ENCODE measurements around the gene SLA2. TPM values are rescaled to one million over a fixed set of nuclear protein-coding genes. Genes with fewer than 3 reads are reported as not detected.
"Not testable (repeated sequence)": the region's sequence is repeated elsewhere in the genome, so short reads cannot be mapped to it uniquely, and the experiment has no call there.

The SLA2 gene
- total RNA-seq, 1 donor from 2014 or later = 0.30 TPM

GRCh38 chr20:36620917-36621316, 25.1 kb downstream of the SLA2 start:
- DNase-seq (ENCODE audit: missing footprints) = no peak
- intact Hi-C loops (cut with DNase I) = no loop called here

GRCh38 chr20:36614781-36615557, 31.0 kb downstream of the SLA2 start:
- no peak for DNase-seq (ENCODE audit: missing footprints)
- intact Hi-C loops (cut with DNase I) = loop anchor here (5.0 kb wide), 1 partner anchor 272 kb away; no protein-coding TSS in a partner anchor
- peak; percentile 38 for ATAC-seq

More at GRCh38 chr20:36620917-36621316, 25.1 kb downstream of the SLA2 start:
- ATAC-seq = no peak

DNA sequence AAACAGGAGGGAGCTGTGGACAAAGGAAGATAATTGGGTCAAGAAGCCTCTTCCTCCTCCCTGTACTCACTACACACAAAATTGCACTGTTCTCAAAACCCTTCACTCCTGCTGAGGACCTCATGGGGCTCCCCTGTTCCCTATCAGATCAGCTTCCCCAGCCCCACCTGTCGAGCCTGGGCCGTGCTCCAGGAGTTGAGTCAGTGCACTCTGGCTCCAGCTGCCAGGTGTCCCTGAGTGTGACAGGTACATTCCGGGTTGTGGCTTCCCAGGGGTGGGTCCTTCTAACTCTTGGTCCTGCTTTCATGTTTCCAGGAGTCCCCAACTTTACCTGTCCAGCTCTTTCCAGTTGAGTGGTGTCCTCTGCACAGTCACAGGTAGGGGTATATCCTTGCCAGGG, 32.0 kb downstream of the SLA2 start:
- DNase-seq (ENCODE audit: missing footprints) = no peak
- ATAC-seq = no peak
- intact Hi-C loops (cut with DNase I) = loop anchor here (5.0 kb wide), 1 partner anchor 273 kb away; no protein-coding TSS in a partner anchor

- DNase-seq (ENCODE audit: missing footprints) (no peak), ATAC-seq (no peak)
- intact Hi-C loops (cut with DNase I) = loop anchor here (5.0 kb wide), 1 partner anchor 276 kb away; no protein-coding TSS in a partner anchor
These were observed 34.4 kb downstream of the SLA2 start for GRCh38 chr20:36611625-36612024.

- intact Hi-C loops (cut with DNase I) = loop anchor here (5.0 to 10.0 kb wide), 5 partner anchors 36 to 394 kb away; partner anchors contain the start of genes MYL9 and TGIF2
- ATAC-seq; DNase-seq (ENCODE audit: missing footprints): not testable (repeated sequence)
These were observed 37.6 kb downstream of the SLA2 start for GRCh38 chr20:36608388-36608728.

GRCh38 chr20:36607586-36608387, 38.2 kb downstream of the SLA2 start:
- intact Hi-C loops (cut with DNase I) = loop anchor here (5.0 to 10.0 kb wide), 5 partner anchors 35 to 393 kb away; partner anchors contain the start of genes MYL9 and TGIF2
- ATAC-seq (no peak), DNase-seq (ENCODE audit: missing footprints) (no peak)

DNA sequence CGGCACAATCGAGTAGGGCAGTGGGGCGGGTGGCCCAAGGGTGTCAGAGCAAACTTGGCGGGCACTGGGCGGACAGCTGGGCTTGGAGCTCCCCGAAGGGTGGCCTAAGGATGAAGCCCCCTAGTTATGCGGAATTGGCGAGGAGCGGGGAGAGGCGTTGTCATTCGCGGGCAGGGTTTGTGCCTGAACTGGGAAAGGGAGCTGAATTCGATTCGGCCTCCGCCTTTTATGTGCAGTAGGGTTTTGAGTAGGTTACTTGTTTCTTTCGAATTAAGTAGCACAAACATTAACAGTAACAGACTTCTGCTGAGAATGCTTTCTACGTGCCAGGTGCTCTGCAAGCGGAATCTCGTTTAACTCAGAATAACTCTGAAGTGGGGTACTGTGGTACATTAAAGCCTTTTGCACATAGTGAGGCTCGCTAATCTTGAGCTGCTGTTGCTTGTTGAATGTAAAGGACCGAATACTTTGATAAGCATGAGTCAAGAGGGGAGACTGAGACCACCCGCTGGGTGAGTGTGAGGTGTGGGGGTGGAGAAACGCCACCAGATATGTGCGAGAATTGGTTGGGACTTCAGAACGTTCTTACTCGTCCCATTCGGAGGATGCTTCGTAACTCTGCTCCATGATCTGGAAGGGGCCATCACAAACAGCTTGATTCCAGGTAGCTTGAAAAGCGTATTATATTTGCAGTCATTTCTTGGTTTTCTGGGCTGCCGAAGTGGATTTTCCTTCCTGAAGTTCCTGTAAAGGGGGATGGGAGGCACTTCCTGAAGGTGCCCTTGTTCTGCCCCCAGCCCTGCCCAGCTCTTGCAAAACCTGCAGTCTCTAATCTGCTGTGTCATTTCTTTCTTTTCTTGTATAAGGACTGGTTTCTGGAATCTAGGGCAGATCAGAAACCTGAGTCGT, 39.6 kb downstream of the SLA2 start:
- ATAC-seq (no peak), DNase-seq (ENCODE audit: missing footprints) (peak; percentile 74)
- intact Hi-C loops (cut with DNase I) = loop anchor here (5.0 to 10.0 kb wide), 5 partner anchors 34 to 392 kb away; partner anchors contain the start of genes MYL9 and TGIF2

DNA sequence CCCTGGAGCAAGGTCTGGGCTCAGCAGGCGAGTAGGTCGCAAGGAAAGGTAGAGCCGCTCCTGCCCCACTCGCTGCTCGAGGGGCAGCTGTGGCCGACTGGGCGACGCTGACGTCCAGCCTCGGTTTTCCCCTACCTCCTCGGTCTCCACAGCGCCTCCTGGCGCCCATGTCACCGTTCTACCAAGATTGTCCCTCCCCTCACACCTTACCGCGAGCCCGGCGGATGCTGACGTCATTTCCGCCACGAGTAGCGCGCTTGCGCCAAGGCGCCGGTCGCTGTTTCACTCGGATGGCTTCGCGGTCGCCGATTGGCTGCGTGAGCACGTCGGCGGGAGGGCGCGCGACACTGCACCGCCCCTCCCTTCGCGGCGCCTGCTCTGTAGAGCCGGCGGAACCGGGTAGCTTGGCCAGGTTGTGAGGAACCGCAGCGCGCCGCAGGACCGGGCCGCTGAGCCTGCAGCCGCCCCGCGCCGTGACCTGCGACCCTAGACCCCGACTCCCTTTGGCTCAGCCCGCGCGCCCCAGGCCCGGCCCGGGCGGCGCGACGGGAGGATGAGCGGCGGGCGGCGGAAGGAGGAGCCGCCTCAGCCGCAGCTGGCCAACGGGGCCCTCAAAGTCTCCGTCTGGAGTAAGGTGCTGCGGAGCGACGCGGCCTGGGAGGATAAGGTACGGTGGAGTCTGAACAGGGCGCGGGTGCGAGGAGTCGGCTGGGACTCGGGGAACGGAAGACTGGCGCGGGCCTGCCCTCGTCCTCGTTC, 40.4 kb downstream of the SLA2 start, which contains the start of gene RAB5IF:
RAB5IF (plus strand) TSS at position 381 of the 759 bp plus-strand sequence; CDS start at position 554, 173 bp downstream.
- peak; percentile 99 for DNase-seq (ENCODE audit: missing footprints)
- intact Hi-C loops (cut with DNase I) = loop anchor here (2.0 to 10.0 kb wide), 6 partner anchors 33 to 391 kb away; partner anchors contain the start of genes MYL9 and TGIF2
- ATAC-seq = peak; percentile 97

DNA sequence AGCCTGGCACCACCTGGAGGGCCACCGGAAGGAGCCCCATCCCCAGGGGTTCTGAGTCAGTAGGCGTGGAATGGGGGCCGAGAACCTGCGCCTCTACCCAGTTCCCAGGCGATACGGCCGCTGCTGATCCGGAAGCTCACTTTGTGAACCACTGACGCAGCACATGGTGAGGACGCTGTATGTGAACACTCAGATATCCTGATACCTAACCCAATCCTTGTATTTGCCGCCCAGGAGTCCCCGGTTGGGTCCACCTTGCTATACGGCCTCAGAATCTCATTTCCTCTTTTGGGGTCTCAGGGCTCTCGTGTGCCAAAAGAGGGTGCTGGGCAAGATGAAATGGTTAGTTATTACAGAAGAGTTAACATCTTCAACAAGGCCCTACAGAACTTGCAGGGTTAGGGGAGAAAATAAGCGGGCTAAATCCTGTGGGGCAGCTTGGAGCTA, 41.0 kb downstream of the SLA2 start:
- no peak for DNase-seq (ENCODE audit: missing footprints)
- no peak for ATAC-seq
- intact Hi-C loops (cut with DNase I) = loop anchor here (2.0 to 10.0 kb wide), 6 partner anchors 33 to 390 kb away; partner anchors contain the start of genes MYL9 and TGIF2

DNA sequence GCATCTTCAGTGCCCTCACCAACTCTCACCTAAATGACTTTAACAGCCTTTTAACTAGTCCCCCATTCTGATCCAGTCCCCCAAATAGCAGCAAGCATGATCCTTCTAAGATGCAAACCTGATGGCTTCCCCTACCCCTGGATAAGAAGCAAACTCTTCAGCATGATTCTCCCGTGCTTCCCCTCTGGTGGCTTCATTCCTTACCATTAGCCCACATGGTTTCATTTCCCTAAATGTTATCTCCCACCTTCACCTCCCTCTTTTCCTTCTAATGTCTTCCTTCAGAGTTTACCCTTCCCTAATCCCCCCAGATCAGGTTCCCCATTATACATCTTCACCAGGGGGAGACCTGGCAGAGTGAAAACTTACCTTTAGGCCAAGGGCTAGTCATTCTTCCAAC, 44.5 kb downstream of the SLA2 start:
- DNase-seq (ENCODE audit: missing footprints) = no peak

GRCh38 chr20:36599912-36600345, 46.1 kb downstream of the SLA2 start:
- intact Hi-C loops (cut with DNase I) = loop anchor here (10.0 kb wide), 3 partner anchors 135 to 385 kb away; a partner anchor contains a TSS
- DNase-seq (ENCODE audit: missing footprints) = no peak
- no peak for ATAC-seq

More for the DNA sequence above, 44.5 kb downstream of the SLA2 start:
- intact Hi-C loops (cut with DNase I) = loop anchor here (10.0 kb wide), 3 partner anchors 137 to 387 kb away; a partner anchor contains a TSS
- no peak for ATAC-seq

- intact Hi-C loops (cut with DNase I) = loop anchor here (5.0 kb wide), 1 partner anchor 36 kb away; no protein-coding TSS in a partner anchor
- ATAC-seq (no peak), DNase-seq (ENCODE audit: missing footprints) (no peak)
These were observed 52.6 kb downstream of the SLA2 start for GRCh38 chr20:36593347-36593929.

DNA sequence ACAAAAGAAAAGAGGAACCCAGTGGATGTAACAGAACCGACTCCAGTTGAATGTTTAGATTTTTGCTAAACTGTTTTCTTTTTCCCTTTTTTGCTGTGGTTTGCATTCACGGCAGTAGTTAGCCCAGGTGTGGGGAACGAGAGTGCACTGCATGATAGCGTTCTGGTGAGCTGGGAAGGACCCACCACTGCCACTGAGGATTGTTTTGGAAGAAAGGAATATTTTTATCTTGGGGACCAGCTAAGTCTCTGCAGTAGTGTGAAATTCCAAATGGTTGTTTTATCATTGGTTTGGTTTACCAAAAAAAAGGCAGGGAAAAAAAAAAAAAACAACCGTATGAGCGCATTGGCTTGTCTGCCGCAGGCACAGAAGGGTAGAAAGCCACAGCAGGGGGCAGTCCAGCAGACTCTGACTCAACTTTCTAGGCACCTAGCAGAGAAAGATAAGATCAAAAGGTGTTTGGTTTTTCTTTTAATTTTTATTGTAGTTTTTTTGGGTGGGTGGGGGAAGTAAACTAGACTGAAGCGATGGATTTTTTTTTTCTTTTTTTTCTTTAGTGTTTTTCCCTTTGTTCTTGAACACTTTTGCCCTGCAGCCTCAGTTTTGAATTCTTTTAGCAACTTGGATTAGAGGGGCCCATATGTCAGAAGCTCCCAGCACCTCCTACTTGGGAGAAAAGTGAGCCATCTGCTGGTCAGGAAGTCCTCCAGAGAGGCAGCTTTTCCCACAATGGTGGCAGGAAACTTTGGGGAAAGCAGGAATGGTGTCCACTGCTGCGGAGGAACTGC, 53.9 kb downstream of the SLA2 start:
- ATAC-seq = no peak
- intact Hi-C loops (cut with DNase I) = loop anchor here (5.0 kb wide), 1 partner anchor 35 kb away; no protein-coding TSS in a partner anchor
- DNase-seq (ENCODE audit: missing footprints) = no peak

GRCh38 chr20:36591281-36591680, 54.7 kb downstream of the SLA2 start:
- intact Hi-C loops (cut with DNase I) = loop anchor here (5.0 kb wide), 1 partner anchor 34 kb away; no protein-coding TSS in a partner anchor
- DNase-seq (ENCODE audit: missing footprints) = no peak

DNA sequence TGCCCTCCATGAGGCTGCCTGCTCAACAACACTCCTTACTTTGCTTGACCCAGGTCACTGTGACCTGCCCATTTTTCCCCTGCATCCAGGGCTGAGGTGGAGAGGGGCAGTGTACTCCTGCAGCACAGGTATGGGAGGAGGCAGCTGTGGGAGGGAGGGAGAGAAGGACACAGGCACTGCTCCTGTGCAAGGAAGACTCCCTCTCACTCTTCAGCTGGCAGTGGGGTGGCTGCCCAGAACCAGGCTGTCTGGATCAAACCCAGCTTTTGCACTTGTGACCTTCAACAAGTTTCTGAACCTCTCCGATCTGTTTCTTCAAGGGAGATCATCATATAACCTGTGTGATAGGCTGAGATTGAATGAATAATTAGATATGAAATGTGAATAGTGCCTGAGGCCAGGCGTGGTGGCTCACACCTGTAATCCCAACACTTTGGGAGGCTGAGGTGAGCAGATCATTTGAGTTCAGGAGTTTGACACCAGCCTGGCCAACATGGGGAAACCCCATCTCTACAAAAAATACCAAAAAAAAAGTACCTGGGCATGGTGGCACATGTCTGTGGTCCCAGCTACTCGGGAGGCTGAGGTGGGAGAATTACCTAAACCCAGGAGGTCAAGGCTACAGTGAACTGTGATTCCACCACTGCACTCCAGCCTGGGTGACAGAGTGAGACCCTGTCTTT, 58.5 kb downstream of the SLA2 start:
- ATAC-seq (no peak), DNase-seq (ENCODE audit: missing footprints) (no peak)
- intact Hi-C loops (cut with DNase I) = no loop called here

More at GRCh38 chr20:36591281-36591680, 54.7 kb downstream of the SLA2 start:
- ATAC-seq = no peak

All from Right ventricle myocardium inferior (tissue), 1 donor.